HG03354 (cell line): ENCODE results near the gene IKBKE.

Experiments
- ATAC-seq: cut with Tn5 transposase; IDR thresholded peaks from one replicate; pipeline ENCODE4 v1.9.1; 2021; ENCODE audit warnings: mild to moderate bottlenecking; ENCODE audit not compliant: unreplicated experiment, poor library complexity, severe bottlenecking

The IKBKE gene

GRCh38 chr1:206469933-206470691, at the start of gene IKBKE:
TSS of gene IKBKE (plus strand) at chr1:206470476. CDS start at chr1:206473228, 2,752 bp downstream.
- peak; percentile 64 for ATAC-seq

GRCh38 chr1:206421616-206422340, 48.5 kb upstream of the IKBKE start:
- no peak for ATAC-seq

GRCh38 chr1:206422525-206422924, 47.8 kb upstream of the IKBKE start:
- ATAC-seq: no peak

- no peak for ATAC-seq
Measured at GRCh38 chr1:206427291-206427690, 43.0 kb upstream of the IKBKE start.

GRCh38 chr1:206429421-206429820, 40.9 kb upstream of the IKBKE start:
- ATAC-seq: no peak

GRCh38 chr1:206430031-206430983, 40.0 kb upstream of the IKBKE start:
- peak; percentile 98 for ATAC-seq

GRCh38 chr1:206435445-206435844, 34.8 kb upstream of the IKBKE start:
- ATAC-seq: no peak

GRCh38 chr1:206438554-206438953, 31.7 kb upstream of the IKBKE start:
- ATAC-seq: no peak

- no peak for ATAC-seq
Measured at GRCh38 chr1:206439205-206439604, 31.1 kb upstream of the IKBKE start.

GRCh38 chr1:206441336-206441967, 28.8 kb upstream of the IKBKE start:
- no peak for ATAC-seq

- no peak for ATAC-seq
Measured at GRCh38 chr1:206442101-206442500, 28.2 kb upstream of the IKBKE start.

- no peak for ATAC-seq
Measured at GRCh38 chr1:206445116-206445515, 25.2 kb upstream of the IKBKE start.

GRCh38 chr1:206445911-206446356, 24.3 kb upstream of the IKBKE start:
- no peak for ATAC-seq

GRCh38 chr1:206446688-206447421, 23.4 kb upstream of the IKBKE start:
- no peak for ATAC-seq

- ATAC-seq: no peak
Measured at GRCh38 chr1:206447422-206447765, 22.9 kb upstream of the IKBKE start.

- no peak for ATAC-seq
Measured at GRCh38 chr1:206447792-206448191, 22.5 kb upstream of the IKBKE start.

GRCh38 chr1:206448471-206448870, 21.8 kb upstream of the IKBKE start:
- ATAC-seq: no peak

- ATAC-seq: no peak
Measured at GRCh38 chr1:206449565-206449964, 20.7 kb upstream of the IKBKE start.

GRCh38 chr1:206450281-206450680, 20.0 kb upstream of the IKBKE start:
- ATAC-seq: no peak
